Neural cell (in vitro differentiated cells): ENCODE measurements around the gene CDK3.
"Not testable (repeated sequence)": the region's sequence is repeated elsewhere in the genome, so short reads cannot be mapped to it uniquely, and the experiment has no call there.

Source experiments
- REST ChIP-seq: IDR thresholded peaks from 2 replicates; pipeline ENCODE4 v1.6.1; 2012; ENCODE audit warnings: borderline replicate concordance
- TF ChIP-seq, protein P1 (sequence below): fragments of 450-650 bp; IDR thresholded peaks from 2 replicates; pipeline ENCODE4 v1.5.1; 2014; ENCODE audit warnings: antibody characterized with exemption, mild to moderate bottlenecking, moderate library complexity; ENCODE audit not compliant: poor library complexity, severe bottlenecking

DNA sequence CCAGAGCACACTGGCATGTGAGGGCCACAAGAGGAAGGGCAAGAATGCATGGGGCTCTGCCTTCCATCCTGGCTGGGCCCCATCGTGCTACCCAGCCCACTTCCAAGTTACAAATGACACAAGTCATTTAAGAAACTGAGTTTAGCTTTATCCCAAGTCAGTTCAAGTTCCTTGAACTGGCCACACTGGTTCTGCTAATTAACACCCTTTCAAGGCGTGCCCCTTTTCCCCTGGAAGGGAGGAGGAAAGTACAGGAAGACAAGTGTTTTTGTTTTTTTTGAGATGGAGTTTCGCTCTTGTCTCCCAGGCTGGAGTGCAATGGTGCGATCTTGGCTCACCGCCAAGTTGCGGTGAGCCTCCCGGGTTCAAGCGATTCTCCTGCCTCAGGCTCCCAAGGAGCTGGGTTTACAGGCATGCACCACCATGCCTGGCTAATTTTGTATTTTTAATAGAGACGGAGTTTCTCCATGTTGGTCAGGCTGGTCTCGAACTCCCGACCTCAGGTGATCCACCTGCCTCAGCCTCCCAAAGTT is 43.9 kb downstream of the CDK3 start:
- TF ChIP-seq, protein P1, sequence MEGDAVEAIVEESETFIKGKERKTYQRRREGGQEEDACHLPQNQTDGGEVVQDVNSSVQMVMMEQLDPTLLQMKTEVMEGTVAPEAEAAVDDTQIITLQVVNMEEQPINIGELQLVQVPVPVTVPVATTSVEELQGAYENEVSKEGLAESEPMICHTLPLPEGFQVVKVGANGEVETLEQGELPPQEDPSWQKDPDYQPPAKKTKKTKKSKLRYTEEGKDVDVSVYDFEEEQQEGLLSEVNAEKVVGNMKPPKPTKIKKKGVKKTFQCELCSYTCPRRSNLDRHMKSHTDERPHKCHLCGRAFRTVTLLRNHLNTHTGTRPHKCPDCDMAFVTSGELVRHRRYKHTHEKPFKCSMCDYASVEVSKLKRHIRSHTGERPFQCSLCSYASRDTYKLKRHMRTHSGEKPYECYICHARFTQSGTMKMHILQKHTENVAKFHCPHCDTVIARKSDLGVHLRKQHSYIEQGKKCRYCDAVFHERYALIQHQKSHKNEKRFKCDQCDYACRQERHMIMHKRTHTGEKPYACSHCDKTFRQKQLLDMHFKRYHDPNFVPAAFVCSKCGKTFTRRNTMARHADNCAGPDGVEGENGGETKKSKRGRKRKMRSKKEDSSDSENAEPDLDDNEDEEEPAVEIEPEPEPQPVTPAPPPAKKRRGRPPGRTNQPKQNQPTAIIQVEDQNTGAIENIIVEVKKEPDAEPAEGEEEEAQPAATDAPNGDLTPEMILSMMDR: not testable (repeated sequence)
- not testable (repeated sequence) for TF ChIP-seq REST
